NCI-H460 (cell line): ENCODE data around the gene C16orf89. TPM values are rescaled to one million over a fixed set of nuclear protein-coding genes. Genes with fewer than 3 reads are reported as not detected.

Experiments
- DNase-seq: peaks from one replicate; pipeline ENCODE4 v3.0.0-alpha.2; 2016; ENCODE audit warnings: low read depth; ENCODE audit errors: extremely low read depth
- total RNA-seq: library from RNA; depleted of rRNA; stranded (reverse); fragments of >200 nt; shearing (Covaris generic); gene quantifications from 2 replicates; pipeline ENCODE4 v1.2.3, GENCODE V29; 2014; rRNA removed

The C16orf89 gene
- total RNA-seq, 1 experiment from 2014 or later, result not detected

GRCh38 chr16:5010576-5011329 is 55.0 kb downstream of the C16orf89 start:
- no peak for DNase-seq

- no peak for DNase-seq
Measured at GRCh38 chr16:5008311-5008731, 57.4 kb downstream of the C16orf89 start.

- no peak for DNase-seq
Measured at GRCh38 chr16:5007256-5007655, 58.5 kb downstream of the C16orf89 start.

GRCh38 chr16:5006348-5007193 is 59.2 kb downstream of the C16orf89 start:
- no peak for DNase-seq

- DNase-seq, result no peak
Measured at GRCh38 chr16:5005916-5006315, 59.8 kb downstream of the C16orf89 start.

GRCh38 chr16:5004311-5004710 is 61.4 kb downstream of the C16orf89 start:
- DNase-seq, result no peak

- DNase-seq, result no peak
Measured at GRCh38 chr16:5003828-5004227, 61.9 kb downstream of the C16orf89 start.

- DNase-seq, result no peak
Measured at GRCh38 chr16:5003211-5003610, 62.5 kb downstream of the C16orf89 start.

- no peak for DNase-seq
Measured at GRCh38 chr16:5002699-5003143, 63.0 kb downstream of the C16orf89 start.

GRCh38 chr16:5001986-5002385 is 63.8 kb downstream of the C16orf89 start:
- DNase-seq, result no peak

GRCh38 chr16:5001571-5001970 is 64.2 kb downstream of the C16orf89 start:
- DNase-seq, result no peak

- DNase-seq, result no peak
Measured at GRCh38 chr16:5000573-5001001, 65.2 kb downstream of the C16orf89 start.

GRCh38 chr16:4994719-4995434 is 70.9 kb downstream of the C16orf89 start:
- DNase-seq, result no peak

Other genes starting within 250 kb of the C16orf89 start
- 21.8 and 31.1 TPM in 2 replicates for gene GLYR1, start 218.7 kb downstream of the C16orf89 start, total RNA-seq
- gene UBN1, start 218.5 kb downstream of the C16orf89 start, total RNA-seq, result 25.2 and 27.1 TPM in 2 replicates
- gene PPL, start 128.8 kb downstream of the C16orf89 start, total RNA-seq, result 2.5 and 3.5 TPM in 2 replicates
- gene SEC14L5, start 107.6 kb downstream of the C16orf89 start, total RNA-seq, result 0.02 and 0.12 TPM in 2 replicates
- gene NAGPA, start 32.0 kb downstream of the C16orf89 start, total RNA-seq, result 15.2 and 18.9 TPM in 2 replicates
- 21.6 and 22.0 TPM in 2 replicates for gene ALG1, start 5.9 kb upstream of the C16orf89 start, total RNA-seq
- gene EEF2KMT, start 31.8 kb upstream of the C16orf89 start, total RNA-seq, result 22.8 and 23.1 TPM in 2 replicates